Vagina (tissue), 2 donors: ENCODE results near the gene TGFA.

Experiments used
- CTCF ChIP-seq, 3 experiments: fragments of 450-650 bp in 2 of 3; fragments of 200-600 bp in 1 of 3; sonication (generic) in 1 of 3; IDR thresholded peaks; one replicate each; pipeline ENCODE4 v1.5.1; 2017 to 2019; ENCODE audit warnings: antibody characterized with exemption in 3 of 3, mild to moderate bottlenecking in 2 of 3, moderate library complexity in 2 of 3
- POLR2A ChIP-seq, 2 donors: fragments of 450-650 bp; IDR thresholded peaks; one replicate each; pipeline ENCODE4 v1.6.1; 2017; ENCODE audit warnings: antibody characterized with exemption in 2 of 2, mild to moderate bottlenecking in 2 of 2, moderate library complexity in 2 of 2

DNA sequence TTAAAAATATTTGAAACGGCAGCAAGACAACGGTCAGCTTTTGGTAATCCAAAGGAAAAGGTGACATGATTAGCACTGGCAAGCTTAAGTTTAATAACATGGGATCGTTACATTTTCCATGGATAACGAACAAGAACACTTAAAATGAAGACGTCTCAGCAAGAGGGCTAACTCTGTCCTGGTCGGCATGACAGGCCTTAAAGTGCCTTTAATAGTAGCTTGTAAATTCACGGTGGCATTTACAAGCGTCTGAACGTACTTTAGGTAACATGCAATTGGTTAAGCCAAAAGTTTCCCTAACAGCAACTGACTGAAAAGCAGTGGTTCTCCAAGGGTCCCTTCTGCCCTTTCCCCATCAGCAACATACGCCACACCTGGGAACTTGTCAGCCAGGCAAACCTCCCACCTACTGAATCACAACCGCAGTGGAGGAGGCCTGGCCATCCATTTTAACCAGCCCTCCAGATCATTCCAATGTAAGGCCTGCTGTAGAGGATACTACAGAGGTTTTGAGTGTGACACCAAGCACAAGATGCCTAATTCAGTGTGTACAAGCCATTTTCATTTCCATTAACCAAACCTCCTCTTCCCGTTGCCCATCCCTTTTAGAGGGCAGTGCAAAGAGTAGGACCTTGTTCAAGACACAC lies 4.4 kb downstream of the TGFA start:
- TF ChIP-seq CTCF (IDR thresholded peaks at IDR 0.05), result no peak
- TF ChIP-seq POLR2A (IDR thresholded peaks at IDR 0.05), result no peak
